Sigmoid colon (tissue), 7 donors: ENCODE results near the gene KCNJ4. TPM values are rescaled to one million over a fixed set of nuclear protein-coding genes. Genes with fewer than 3 reads are reported as not detected.

Experiments
- DNase-seq: peaks from one replicate; pipeline ENCODE4 v3.0.0-alpha.2; 2019
- H3K27ac ChIP-seq, 4 donors: fragments of 200-600 bp; sonication (generic); one replicate each; pipeline ENCODE4 v1.5.1; 2016 to 2019; ENCODE audit warnings: mild to moderate bottlenecking in 1 of 4
- H3K27me3 ChIP-seq, 3 donors: fragments of 200-600 bp; sonication (generic); one replicate each; pipeline ENCODE4 v1.5.1; 2019; ENCODE audit warnings: mild to moderate bottlenecking in 1 of 3
- H3K36me3 ChIP-seq, 4 donors: fragments of 200-600 bp; sonication (generic); one replicate each; pipeline ENCODE4 v1.5.1; 2016 to 2019
- H3K4me1 ChIP-seq, 4 donors: fragments of 200-600 bp; sonication (generic); one replicate each; pipeline ENCODE4 v1.5.1; 2017 to 2019
- H3K4me3 ChIP-seq, 4 donors: fragments of 200-600 bp; sonication (generic); one replicate each; pipeline ENCODE4 v1.5.1; 2017 to 2019; ENCODE audit warnings: mild to moderate bottlenecking in 2 of 4, moderate library complexity in 1 of 4
- H3K9me3 ChIP-seq, 4 donors: fragments of 200-600 bp in 3 of 4; sonication (generic) in 3 of 4; one replicate each; pipeline versions ENCODE4 v1.5.1 to v1.6.1; 2013 to 2019
- CTCF ChIP-seq, 4 experiments: fragments of 450-650 bp in 3 of 4; fragments of 200-600 bp in 1 of 4; IDR thresholded peaks; one replicate each; pipeline ENCODE4 v1.5.1; 2016 to 2019; ENCODE audit warnings: antibody characterized with exemption in 4 of 4, mild to moderate bottlenecking in 3 of 4, moderate library complexity in 2 of 4
- EP300 ChIP-seq, 4 donors: sonication (generic); formaldehyde crosslinking; IDR thresholded peaks; one replicate each; pipeline ENCODE4 v1.6.1; 2017; ENCODE audit warnings: antibody characterized with exemption in 4 of 4
- POLR2A ChIP-seq, 2 donors: fragments of 450-650 bp; IDR thresholded peaks; one replicate each; pipeline ENCODE4 v1.6.1; 2016; ENCODE audit warnings: antibody characterized with exemption in 2 of 2, mild to moderate bottlenecking in 2 of 2, moderate library complexity in 2 of 2
- POLR2AphosphoS5 ChIP-seq, 4 donors: sonication (generic); formaldehyde crosslinking; IDR thresholded peaks; one replicate each; pipeline ENCODE4 v1.6.1; 2017; ENCODE audit warnings: antibody characterized with exemption in 4 of 4
- WGBS, 2 donors: extraction: QIAGEN DNeasy Blood & Tissue Kit; methylation state at CpG; one replicate each; pipeline ENCODE4 v1.1.7; 2013; 5-methylcytosine and 5-hydroxymethylcytosine counted together
- intact Hi-C: fragments of 100-400 bp; cut with DNase I; formaldehyde crosslinking; loops from one replicate; pipeline ENCODE4 v1.15.1; 2023
- polyA plus RNA-seq, 3 donors: library from polyadenylated mRNA; stranded (reverse); fragments of 200-250 nt; gene quantifications; one replicate each; pipeline ENCODE4 v1.2.3, GENCODE V29; 2013
- total RNA-seq, 4 donors: library from RNA; depleted of rRNA; stranded (reverse); fragments of >200 nt; gene quantifications; one replicate each; pipeline ENCODE4 v1.1.0, GENCODE V29; 2016
- donor health status: healthy with polysubstance abuse.
- donor health status: Bipolar disorder and iron deficiency.
- donor health status: healthy.

Gene KCNJ4
- total and polyA plus RNA-seq, 7 donors: 0.03 TPM; not detected in 6

GRCh38 chr22:38419121-38419857 is 35.7 kb downstream of the KCNJ4 start:
- Histone ChIP-seq H3K36me3 (no peaks in the 10 kb centered on the region), H3K4me3 (no peak overlapping the region), H3K27me3 (no peaks in the 10 kb centered on the region), H3K4me1 (no peaks in the 10 kb centered on the region), H3K27ac (no peak overlapping the region), H3K9me3 (no peaks in the 10 kb centered on the region)
- intact Hi-C loops: no loop called here
- WGBS, 2 donors: 90 to 91% methylated on average over 14 of the region's 14 CpGs
- TF ChIP-seq POLR2A (IDR thresholded peaks at IDR 0.05): no peak
- no peak for TF ChIP-seq EP300 (IDR thresholded peaks at IDR 0.05)
- no peak for TF ChIP-seq POLR2AphosphoS5 (IDR thresholded peaks at IDR 0.05)
- TF ChIP-seq CTCF (IDR thresholded peaks at IDR 0.05): no peak
- DNase-seq: no peak

GRCh38 chr22:38418589-38418988 is 36.4 kb downstream of the KCNJ4 start:
- WGBS, 2 donors: 88 to 94% methylated on average over 14 of the region's 14 CpGs
- DNase-seq: no peak
- no peaks in the 10 kb centered on the region for H3K27me3 ChIP-seq
- no peaks in the 10 kb centered on the region for H3K9me3 ChIP-seq
- intact Hi-C loops: no loop called here
- no peaks in the 10 kb centered on the region for H3K4me1 ChIP-seq
- no peak overlapping the region for H3K27ac ChIP-seq
- H3K4me3 ChIP-seq: no peak overlapping the region
- TF ChIP-seq EP300 (IDR thresholded peaks at IDR 0.05): no peak
- no peak for TF ChIP-seq CTCF (IDR thresholded peaks at IDR 0.05)
- TF ChIP-seq POLR2A (IDR thresholded peaks at IDR 0.05): no peak
- TF ChIP-seq POLR2AphosphoS5 (IDR thresholded peaks at IDR 0.05): no peak
- H3K36me3 ChIP-seq: no peaks in the 10 kb centered on the region

- H3K4me3 ChIP-seq: no peak overlapping the region
- no peaks in the 10 kb centered on the region for H3K9me3 ChIP-seq
- H3K4me1 ChIP-seq: peaks cover 0 to 10% (median 9%) of the 10 kb centered on the region in 4 donors
- H3K27me3 ChIP-seq: no peaks in the 10 kb centered on the region
- WGBS, 2 donors: 81 to 87% methylated on average over 16 of the region's 16 CpGs
- DNase-seq: peak; percentile 49
- no peaks in the 10 kb centered on the region for H3K36me3 ChIP-seq
- intact Hi-C loops: no loop called here
- no peak overlapping the region for H3K27ac ChIP-seq
- TF ChIP-seq POLR2A (IDR thresholded peaks at IDR 0.05): no peak
Measured at GRCh38 chr22:38417252-38418060, 37.5 kb downstream of the KCNJ4 start.

GRCh38 chr22:38416621-38417251 is 38.3 kb downstream of the KCNJ4 start:
- Histone ChIP-seq H3K4me1 (peaks cover 0 to 13% (median 11%) of the 10 kb centered on the region in 4 donors), H3K27ac (no peak overlapping the region), H3K4me3 (no peak overlapping the region), H3K27me3 (no peaks in the 10 kb centered on the region), H3K36me3 (no peaks in the 10 kb centered on the region), H3K9me3 (no peaks in the 10 kb centered on the region)
- TF ChIP-seq CTCF (IDR thresholded peaks at IDR 0.05) (no peak), POLR2A (IDR thresholded peaks at IDR 0.05) (no peak), EP300 (IDR thresholded peaks at IDR 0.05) (no peak), POLR2AphosphoS5 (IDR thresholded peaks at IDR 0.05) (no peak)
- intact Hi-C loops: no loop called here
- peak; percentile 43 for DNase-seq
- 89 to 90% methylated on average over 18 of the region's 18 CpGs for WGBS, 2 donors
